Muscle of leg (tissue), 11 donors: ENCODE measurements around the gene ABHD4. TPM values are rescaled to one million over a fixed set of nuclear protein-coding genes. Genes with fewer than 3 reads are reported as not detected.
A peak's percentile ranks its signal among the peaks of the same experiment; 100 is the strongest.

Source experiments
- DNase-seq: peaks from one replicate; pipeline ENCODE4 v3.0.0; 2013
- H3K27ac ChIP-seq: one replicate; pipeline ENCODE4 v1.5.1; 2013; ENCODE audit warnings: mild to moderate bottlenecking, low read length, control low read depth
- H3K27me3 ChIP-seq: one replicate; pipeline ENCODE4 v1.6.1; 2013; ENCODE audit warnings: low read length; ENCODE audit not compliant: control insufficient read depth, insufficient read depth
- H3K36me3 ChIP-seq: one replicate; pipeline ENCODE4 v1.6.1; 2013; ENCODE audit warnings: low read length; ENCODE audit not compliant: control insufficient read depth, insufficient read depth
- H3K4me1 ChIP-seq: one replicate; pipeline ENCODE4 v1.6.1; 2013; ENCODE audit warnings: low read length; ENCODE audit not compliant: control insufficient read depth, insufficient read depth
- H3K4me3 ChIP-seq: one replicate; pipeline ENCODE4 v1.5.1; 2013; ENCODE audit warnings: low read length, control low read depth
- H3K9me3 ChIP-seq: replicated peaks from 2 replicates; pipeline ENCODE4 v1.6.1; 2013; ENCODE audit warnings: low read depth, low read length; ENCODE audit not compliant: control insufficient read depth
- WGBS: methylation state at CpG from one replicate; pipeline ENCODE4 v1.1.5; 2013; ENCODE audit warnings: missing lambda C conversion rate; ENCODE audit not compliant: insufficient coverage; 5-methylcytosine and 5-hydroxymethylcytosine counted together
- polyA plus RNA-seq, 8 donors: library from polyadenylated mRNA; unstranded; fragments of 120-200 nt; gene quantifications; one replicate each; pipeline versions ENCODE4 v1.2.1 to v1.2.3, GENCODE V29; 2013; ENCODE audit warnings: inconsistent platforms in 1 of 8, low replicate concordance in 1 of 8; ENCODE audit not compliant: insufficient read length in 8 of 8, insufficient read depth in 1 of 8
- total RNA-seq: library from RNA; stranded (reverse); fragments of 120-200 nt; gene quantifications from one replicate; pipeline ENCODE4 v1.2.4, GENCODE V29; 2013

ABHD4 gene
- total and polyA plus RNA-seq, 9 donors, result 8.0 to 22.3 (median 13.9) TPM

- Histone ChIP-seq H3K4me3 (no peak overlapping the region), H3K4me1 (no peaks in the 10 kb centered on the region), H3K27me3 (no peaks in the 10 kb centered on the region), H3K27ac (no peak overlapping the region), H3K9me3 (no peaks in the 10 kb centered on the region), H3K36me3 (no peaks in the 10 kb centered on the region)
- 17% methylated on average over 1 of the region's 3 CpGs for WGBS
- no peak for DNase-seq
Measured at GRCh38 chr14:22641846-22642245, 43.7 kb downstream of the ABHD4 start.

GRCh38 chr14:22644305-22644635 is 46.2 kb downstream of the ABHD4 start, which contains the start of gene OR6J1:
Gene OR6J1, minus strand, starts transcription at chr14:22644352. Its CDS starts 9,541 bp downstream, at chr14:22634811.
- H3K36me3 ChIP-seq, result no peaks in the 10 kb centered on the region
- no peaks in the 10 kb centered on the region for H3K9me3 ChIP-seq
- no peak within 1 kb of the TSS for H3K4me3 ChIP-seq
- H3K4me1 ChIP-seq, result no peaks in the 10 kb centered on the region
- no peak for DNase-seq
- WGBS, result 57% methylated on average over 1 of the region's 1 CpG
- no peaks in the 10 kb centered on the region for H3K27me3 ChIP-seq
- no peak within 1 kb of the TSS for H3K27ac ChIP-seq

- no peaks in the 10 kb centered on the region for H3K36me3 ChIP-seq
Measured at GRCh38 chr14:22646570-22647254, 48.6 kb downstream of the ABHD4 start.

GRCh38 chr14:22648506-22648905 is 50.4 kb downstream of the ABHD4 start:
- DNase-seq, result no peak
- H3K36me3 ChIP-seq, result no peaks in the 10 kb centered on the region
- H3K4me1 ChIP-seq, result no peaks in the 10 kb centered on the region
- no peak overlapping the region for H3K27ac ChIP-seq
- H3K4me3 ChIP-seq, result no peak overlapping the region
- WGBS, result no CpG with 5 or more reads among the region's 2 CpGs
- no peaks in the 10 kb centered on the region for H3K27me3 ChIP-seq
- no peaks in the 10 kb centered on the region for H3K9me3 ChIP-seq

More at GRCh38 chr14:22646570-22647254, 48.6 kb downstream of the ABHD4 start:
- H3K4me1 ChIP-seq, result no peaks in the 10 kb centered on the region
- H3K27ac ChIP-seq, result no peak overlapping the region
- no CpG with 5 or more reads among the region's 4 CpGs for WGBS
- DNase-seq, result no peak
- no peaks in the 10 kb centered on the region for H3K9me3 ChIP-seq
- no peak overlapping the region for H3K4me3 ChIP-seq
- no peaks in the 10 kb centered on the region for H3K27me3 ChIP-seq

GRCh38 chr14:22650046-22650739 is 52.1 kb downstream of the ABHD4 start:
- H3K4me1 ChIP-seq, result no peaks in the 10 kb centered on the region
- no peaks in the 10 kb centered on the region for H3K36me3 ChIP-seq
- DNase-seq, result no peak
- no peaks in the 10 kb centered on the region for H3K27me3 ChIP-seq
- H3K4me3 ChIP-seq, result no peak overlapping the region
- 68% methylated on average over 5 of the region's 7 CpGs for WGBS
- no peaks in the 10 kb centered on the region for H3K9me3 ChIP-seq
- no peak overlapping the region for H3K27ac ChIP-seq

GRCh38 chr14:22650960-22651521 is 52.9 kb downstream of the ABHD4 start:
- Histone ChIP-seq H3K36me3 (no peaks in the 10 kb centered on the region), H3K9me3 (no peaks in the 10 kb centered on the region), H3K4me3 (no peak overlapping the region), H3K27ac (no peak overlapping the region), H3K4me1 (no peaks in the 10 kb centered on the region), H3K27me3 (no peaks in the 10 kb centered on the region)
- WGBS, result 60% methylated on average over 1 of the region's 3 CpGs
- DNase-seq, result peak; percentile 18

- Histone ChIP-seq H3K9me3 (no peaks in the 10 kb centered on the region), H3K4me3 (no peak overlapping the region), H3K4me1 (no peaks in the 10 kb centered on the region), H3K36me3 (no peaks in the 10 kb centered on the region), H3K27ac (no peak overlapping the region), H3K27me3 (no peaks in the 10 kb centered on the region)
- no peak for DNase-seq
- WGBS, result no CpG with 5 or more reads among the region's 2 CpGs
Measured at GRCh38 chr14:22651586-22651985, 53.5 kb downstream of the ABHD4 start.

GRCh38 chr14:22653012-22653621 is 55.0 kb downstream of the ABHD4 start:
- H3K4me1 ChIP-seq, result peaks cover 6% of the 10 kb centered on the region

GRCh38 chr14:22656226-22656625 is 58.1 kb downstream of the ABHD4 start:
- WGBS, result 55% methylated on average over 2 of the region's 2 CpGs
- no peaks in the 10 kb centered on the region for H3K27me3 ChIP-seq
- no peak for DNase-seq
- H3K9me3 ChIP-seq, result no peaks in the 10 kb centered on the region
- no peaks in the 10 kb centered on the region for H3K36me3 ChIP-seq
- peaks cover 6% of the 10 kb centered on the region for H3K4me1 ChIP-seq
- H3K27ac ChIP-seq, result no peak overlapping the region
- H3K4me3 ChIP-seq, result no peak overlapping the region

More at GRCh38 chr14:22653012-22653621, 55.0 kb downstream of the ABHD4 start:
- no peaks in the 10 kb centered on the region for H3K27me3 ChIP-seq
- H3K4me3 ChIP-seq, result no peak overlapping the region
- no peak overlapping the region for H3K27ac ChIP-seq
- DNase-seq, result peak; percentile 58
- WGBS, result 11% methylated on average over 3 of the region's 4 CpGs
- no peaks in the 10 kb centered on the region for H3K36me3 ChIP-seq
- H3K9me3 ChIP-seq, result no peaks in the 10 kb centered on the region
